ENCODE measurements around the gene CRIP3. TPM values are rescaled to one million over a fixed set of nuclear protein-coding genes. Genes with fewer than 3 reads are reported as not detected.
A peak's percentile ranks its signal among the peaks of the same experiment; 100 is the strongest.

CRIP3 gene
- total and polyA plus RNA-seq, 2 of the 8 experiments (the other 6 are each of a cell fraction or from before 2014, with no cell fraction given), result 34.0 to 46.3 TPM

GRCh38 chr6:43268782-43269272 lies 39.8 kb downstream of the CRIP3 start:
- Histone ChIP-seq H3K79me2 (ENCODE audit: control insufficient read depth in 1 of 2, insufficient read depth in 2 of 2, low read length in 2 of 2) (no peaks in the 10 kb centered on the region), H3K79me1 (ENCODE audit: low read depth, low read length) (no peaks in the 10 kb centered on the region), H3K4me2 (ENCODE audit: insufficient read depth in 1 of 2, low read depth in 2 of 2, low read length in 2 of 2) (peak overlapping the region; percentile 65 to 73; a peak in 3 of 4 replicates), H4K8ac (ENCODE audit: extremely low read depth, insufficient read depth, low read length) (no peak overlapping the region), H2BK12ac (ENCODE audit: low read depth, low read length) (peak overlapping the region; percentile 69; the same call in 1 of the 2 replicates), H3K27me3 (replicated peaks in 1 of 4; ENCODE audit: control insufficient read depth in 3 of 4, extremely low read depth in 1 of 4, insufficient read depth in 3 of 4, low read length in 3 of 4) (peaks cover 2 to 42% (median 33%) of the 10 kb centered on the region in 4 experiments), H2AK5ac (ENCODE audit: low read depth, low read length) (peak overlapping the region; percentile 59), H3K18ac (ENCODE audit: extremely low read depth, low read length) (peak overlapping the region; percentile 62; the same call in 1 of the 2 replicates), H3K4me1 (replicated peaks in 1 of 4; ENCODE audit: control insufficient read depth in 3 of 4, insufficient read depth in 4 of 4, low read length in 3 of 4) (peaks cover 3 to 29% (median 17%) of the 10 kb centered on the region in 4 experiments), H2BK5ac (ENCODE audit: low read depth, low read length) (peak overlapping the region; percentile 40; the same call in 1 of the 2 replicates), H2BK15ac (ENCODE audit: low read length) (peak overlapping the region; percentile 83), H4K91ac (replicated peaks; ENCODE audit: insufficient read length, low read length) (no peak overlapping the region), H3K9me3 (ENCODE audit: insufficient read depth in 2 of 2, low read depth in 1 of 2, low read length in 1 of 2) (no peaks in the 10 kb centered on the region), H3K23me2 (ENCODE audit: low read depth, low read length) (peaks cover 4% of the 10 kb centered on the region; the same call in 1 of the 2 replicates), H3K27ac (ENCODE audit: low read depth, low read length) (no peak overlapping the region), H3K4me3 (ENCODE audit: extremely low read depth in 1 of 4, insufficient read depth in 2 of 4, low read depth in 3 of 4, low read length in 4 of 4) (peak overlapping the region in 2 of 4 experiments; percentile 19 to 54; a peak in 2 of 8 replicates), H2BK20ac (ENCODE audit: low read length) (peak overlapping the region; percentile 75; the same call in 1 of the 2 replicates), H4K5ac (ENCODE audit: insufficient read length, low read depth, low read length) (no peak overlapping the region), H3K4ac (replicated peaks; ENCODE audit: insufficient read length, low read depth, low read length) (no peak overlapping the region), H3K36me3 (ENCODE audit: control insufficient read depth in 2 of 4, insufficient read depth in 4 of 4, low read length in 3 of 4) (no peaks in the 10 kb centered on the region), H3K23ac (ENCODE audit: insufficient read length) (no peak overlapping the region), H3K9ac (replicated peaks in 1 of 4; ENCODE audit: extremely low read depth in 1 of 4, low read depth in 3 of 4, low read length in 3 of 4) (no peak overlapping the region), H2BK120ac (replicated peaks; ENCODE audit: low read depth, low read length) (no peak overlapping the region), H2AFZ (ENCODE audit: low read length) (no peak overlapping the region), H4K20me1 (replicated peaks in 1 of 2; ENCODE audit: control insufficient read depth in 1 of 2, insufficient read depth in 2 of 2, low read length in 2 of 2) (no peaks in the 10 kb centered on the region), H3K14ac (ENCODE audit: insufficient read length) (no peak overlapping the region), H3K56ac (replicated peaks; ENCODE audit: insufficient read length, low read depth, low read length) (no peak overlapping the region)
- ChIA-PET POLR2A (ENCODE audit: partially characterized antibody) (interaction anchor here (0.6 to 2.2 kb wide), 6 partner anchors 8 to 931 kb away, joined by 3 to 5 read pairs (median 5); no protein-coding TSS in a partner anchor), CTCF (ENCODE audit: partially characterized antibody) (interaction anchor here (0.6 to 9.4 kb wide), 21 partner anchors 10 to 239 kb away, joined by 3 to 78 read pairs (median 3); partner anchors contain the start of gene CRIP3)
- FAIRE-seq, result no peak
- 88% methylated on average over 10 of the region's 10 CpGs; no CpG with 5 or more reads in 1 of the 2 experiments for WGBS, 2 experiments (ENCODE audit: extremely low coverage in 1 of 2, insufficient coverage in 1 of 2, insufficient read length in 1 of 2, insufficient replicate concordance in 2 of 2, low coverage in 1 of 2, low lambda C conversion rate in 2 of 2, missing lambda C conversion rate in 1 of 2)
- no peak for DNase-seq (ENCODE audit: low read depth in 1 of 2, low spot score in 2 of 2)
- TF ChIP-seq SRF (IDR thresholded peaks at IDR 0.05; ENCODE audit: low read depth, low read length) (no peak), JUN (IDR thresholded peaks at IDR 0.05; ENCODE audit: low read depth, low read length) (no peak), ASH2L (IDR thresholded peaks at IDR 0.05; ENCODE audit: low read length) (no peak), POLR2A (IDR thresholded peaks at IDR 0.05; ENCODE audit: control extremely low read depth in 1 of 2, low read depth in 2 of 2, low read length in 2 of 2) (no peak), TCF12 (IDR thresholded peaks at IDR 0.05; ENCODE audit: low read depth, low read length) (no peak), YY1 (IDR thresholded peaks at IDR 0.05; ENCODE audit: low read depth, low read length) (no peak), GTF2F1 (IDR thresholded peaks at IDR 0.05; ENCODE audit: borderline replicate concordance, low read depth, low read length) (no peak), POU5F1 (IDR thresholded peaks at IDR 0.05; ENCODE audit: low read depth, low read length) (no peak), EP300 (IDR thresholded peaks at IDR 0.05; ENCODE audit: borderline replicate concordance in 1 of 2, low read depth in 2 of 2, low read length in 2 of 2) (no peak), ZNF274 (IDR thresholded peaks at IDR 0.05; ENCODE audit: borderline replicate concordance, extremely low read depth, low read length) (no peak), EGR1 (IDR thresholded peaks at IDR 0.05; ENCODE audit: borderline replicate concordance, low read depth, low read length) (no peak), TAF1 (IDR thresholded peaks at IDR 0.05; ENCODE audit: low read depth, low read length) (no peak), CBX5 (IDR thresholded peaks at IDR 0.05; ENCODE audit: low read depth, low read length) (no peak), RAD21 (IDR thresholded peaks at IDR 0.05 in 1 of 2, conservative IDR thresholded peaks at IDR 0.05 in 1 of 2; ENCODE audit: low read depth in 2 of 2, low read length in 2 of 2) (no peak)
